H1 (cell line): ENCODE measurements around the gene DYSF. TPM values are rescaled to one million over a fixed set of nuclear protein-coding genes. Genes with fewer than 3 reads are reported as not detected.

ENCODE experiments used
- CBX5 ChIP-seq: fragments of 300-800, 300-1000 bp; sonication (generic); IDR thresholded peaks from 2 replicates; pipeline ENCODE4 v1.7.1; 2016; ENCODE audit warnings: antibody characterized with exemption, low read length, low read depth
- CTBP2 ChIP-seq: IDR thresholded peaks from 2 replicates; pipeline ENCODE4 v1.7.0; 2011; ENCODE audit warnings: borderline replicate concordance, mild to moderate bottlenecking, moderate library complexity, mixed read lengths, low read length; ENCODE audit not compliant: insufficient read depth, insufficient read length
- CTCF ChIP-seq, 3 experiments: IDR thresholded peaks; 1 replicate in 2 of 3; 2 replicates in 1 of 3; pipeline versions ENCODE4 v1.5.1 to v1.6.1; 2011; ENCODE audit warnings: low read length in 3 of 3, mild to moderate bottlenecking in 3 of 3, inconsistent platforms in 2 of 3, low read depth in 1 of 3, moderate library complexity in 1 of 3; ENCODE audit not compliant: insufficient read depth in 1 of 3; ENCODE audit errors: control extremely low read depth in 1 of 3
- GTF2F1 ChIP-seq: IDR thresholded peaks from 2 replicates; pipeline ENCODE4 v1.6.1; 2012; ENCODE audit warnings: low read depth, low read length, improper control_type of control experiment, borderline replicate concordance
- JUN ChIP-seq: IDR thresholded peaks from 2 replicates; pipeline ENCODE4 v1.6.1; 2011; ENCODE audit warnings: low read depth, mild to moderate bottlenecking, improper control_type of control experiment, low read length
- KDM4A ChIP-seq: IDR thresholded peaks from one replicate; pipeline ENCODE4 v1.7.1; 2012; ENCODE audit warnings: low read depth, mild to moderate bottlenecking, moderate library complexity, low read length, inconsistent platforms; ENCODE audit not compliant: severe bottlenecking
- NRF1 ChIP-seq: IDR thresholded peaks from 2 replicates; pipeline ENCODE4 v1.6.1; 2011; ENCODE audit warnings: mild to moderate bottlenecking, low read depth, low read length, improper control_type of control experiment
- POU5F1 ChIP-seq: IDR thresholded peaks from 2 replicates; pipeline ENCODE4 v1.6.1; 2011; ENCODE audit warnings: low read depth, mild to moderate bottlenecking, low read length, moderate library complexity
- SP1 ChIP-seq: IDR thresholded peaks from 2 replicates; pipeline ENCODE4 v1.6.1; 2011; ENCODE audit warnings: low read depth, low read length
- TBP ChIP-seq: IDR thresholded peaks from 2 replicates; pipeline ENCODE4 v1.6.1; 2011; ENCODE audit warnings: low read depth, low read length, improper control_type of control experiment
- polyA plus RNA-seq, 7 experiments: library from polyadenylated mRNA; depleted of rRNA in 3 of 7; stranded (reverse) in 5 of 7; unstranded in 2 of 7; fragments of >200 nt in 5 of 7; fragments of 200-250 nt in 2 of 7; gene quantifications; 1 replicate in 5 of 7; 2 replicates in 1 of 7; 4 replicates in 1 of 7; pipeline versions ENCODE4 v1.2.1 to v1.2.3, GENCODE V29; 2011 to 2013; ENCODE audit warnings: missing spikeins in 2 of 7, mixed read lengths in 2 of 7
- total RNA-seq: library from RNA; stranded (reverse); fragmentation: NEBNext Ultra II Directional; extraction: Animal tissue kit (Norgen Biotek cat#: 25700); gene quantifications from 2 replicates; pipeline ENCODE4 v1.2.1, GENCODE V29; 2021

The DYSF gene
- total and polyA plus RNA-seq, 2 of the 8 experiments (the other 6 are each of a cell fraction or from before 2014, with no cell fraction given), result 5.8 to 7.1 TPM

GRCh38 chr2:71705171-71705960 lies 252.0 kb downstream of the DYSF start (continued):
- TF ChIP-seq CTCF (IDR thresholded peaks at IDR 0.05; ENCODE audit: control extremely low read depth in 1 of 3, insufficient read depth in 1 of 3, low read depth in 1 of 3, low read length in 3 of 3) (no peak), POU5F1 (no peak), CTBP2 (no peak), NRF1 (no peak), TBP (no peak), KDM4A (no peak), CBX5 (no peak), JUN (no peak), GTF2F1 (no peak), SP1 (no peak)
